Stimulated activated CD8-positive, alpha-beta memory T cell treated with anti-CD3 and anti-CD28 coated beads, Interleukin-12 subunit alpha, Interleukin-12 subunit beta, amount 100 ng/mL, for 24 hours (primary cell): ENCODE data around the gene KHDRBS2.

Experiments
- DNase-seq: peaks from one replicate; pipeline ENCODE4 v3.0.0-alpha.2; 2020; ENCODE audit errors: extremely low read depth

KHDRBS2 gene

DNA sequence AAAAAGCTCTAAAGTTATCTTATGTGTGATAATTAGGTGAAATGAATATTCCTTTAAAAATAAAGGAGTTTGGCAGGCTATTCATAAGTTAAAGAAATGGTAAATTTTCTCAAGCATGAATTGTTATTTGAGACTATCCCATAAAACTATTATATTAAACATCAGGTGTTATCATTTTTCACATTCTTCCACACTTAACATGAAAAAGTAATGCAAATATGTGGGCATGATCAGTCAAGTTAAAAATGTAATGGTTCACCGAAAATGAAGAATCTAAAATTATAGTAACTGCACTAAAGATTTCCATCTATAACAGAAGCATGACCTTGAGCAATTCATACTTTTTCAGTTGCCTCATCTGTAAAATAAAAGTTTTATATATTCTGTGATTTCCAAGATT is 110.8 kb downstream of the KHDRBS2 start:
- no peak for DNase-seq

DNA sequence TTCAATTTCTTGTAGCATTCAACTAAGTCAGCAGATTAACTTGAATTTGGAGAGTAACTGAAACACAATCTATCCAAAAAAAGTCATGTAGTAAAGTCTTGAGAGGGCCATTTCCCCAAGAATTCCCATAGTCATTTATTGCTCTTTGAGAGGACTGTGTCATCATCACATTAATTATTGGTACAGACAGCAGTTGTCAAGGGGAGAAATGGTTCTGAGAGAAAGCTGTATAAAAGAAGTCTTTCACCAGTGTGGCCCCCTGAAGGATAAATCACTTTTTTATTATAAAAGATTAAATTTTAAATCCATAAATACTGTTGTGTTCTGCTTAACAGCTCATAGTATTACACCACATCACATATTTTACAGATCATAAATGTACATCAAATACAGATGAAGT is 111.5 kb downstream of the KHDRBS2 start:
- DNase-seq: no peak

GRCh38 chr6:62167736-62168135 is 118.3 kb downstream of the KHDRBS2 start:
- no peak for DNase-seq

DNA sequence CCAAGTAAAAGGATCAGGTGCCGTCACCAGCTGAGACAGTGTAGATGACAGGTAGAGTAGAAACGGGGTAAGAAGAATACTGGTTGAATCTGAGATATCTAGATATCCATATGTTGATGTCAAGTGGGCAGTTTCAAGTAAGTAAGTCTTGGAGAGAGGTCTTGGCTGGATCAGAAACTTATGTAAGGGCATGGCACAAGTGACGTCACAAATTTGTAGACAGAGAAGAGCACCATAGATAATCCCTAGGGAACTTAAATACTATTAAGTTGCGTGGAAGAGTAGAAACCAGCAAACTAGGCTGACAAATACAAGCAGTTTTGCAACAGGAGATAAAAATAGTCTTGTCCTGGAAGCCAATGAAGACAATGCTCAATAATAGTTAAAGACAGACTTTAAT is 123.2 kb downstream of the KHDRBS2 start:
- DNase-seq: no peak

DNA sequence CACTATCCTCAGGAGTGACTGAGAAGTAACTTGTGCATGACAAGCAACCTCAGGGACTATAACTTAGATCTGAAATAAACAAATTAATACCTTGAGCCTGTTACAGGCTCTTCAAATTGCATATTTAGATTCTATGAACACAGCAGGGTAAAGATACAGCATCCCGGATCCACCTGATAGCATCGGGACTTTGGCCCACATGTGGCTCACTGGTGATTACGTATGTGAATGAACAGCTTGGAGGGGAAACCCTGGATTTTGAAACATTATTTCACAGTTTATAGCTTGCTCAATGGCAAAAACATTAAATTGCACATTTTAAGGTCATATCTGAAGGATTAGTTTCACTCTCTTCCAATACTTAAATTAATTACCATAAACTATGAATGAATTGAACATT is 133.2 kb downstream of the KHDRBS2 start:
- no peak for DNase-seq

DNA sequence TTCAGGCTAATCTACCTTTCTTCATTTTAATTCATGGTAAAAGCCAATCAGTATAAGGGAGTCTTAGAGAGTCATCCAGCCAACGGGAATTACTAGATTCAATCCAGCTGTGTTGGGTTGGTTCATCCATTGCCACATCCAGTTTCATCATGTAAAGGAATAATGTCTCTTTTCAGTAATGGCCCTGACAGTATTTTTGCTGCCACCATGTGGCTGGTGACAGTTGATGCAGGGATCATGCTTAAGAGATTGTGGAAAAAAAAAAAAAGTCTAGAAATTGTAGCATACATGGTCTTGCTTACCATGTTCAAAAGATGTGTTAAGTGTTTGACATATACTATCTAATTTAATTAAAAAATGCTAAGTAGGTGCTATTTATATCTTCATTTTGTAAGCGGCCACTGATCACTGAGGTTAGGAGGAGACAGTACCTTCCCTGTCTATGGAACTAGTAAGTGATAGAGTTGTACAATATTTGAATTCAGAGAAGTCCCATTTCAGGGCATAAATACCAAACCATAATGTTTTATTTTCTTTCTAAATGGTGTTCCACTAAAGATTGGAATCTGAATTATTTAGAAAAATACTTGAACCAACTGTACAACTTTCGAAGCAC is 135.9 kb downstream of the KHDRBS2 start:
- no peak for DNase-seq

- DNase-seq: no peak
Measured at GRCh38 chr6:62146954-62147853, 138.8 kb downstream of the KHDRBS2 start.

DNA sequence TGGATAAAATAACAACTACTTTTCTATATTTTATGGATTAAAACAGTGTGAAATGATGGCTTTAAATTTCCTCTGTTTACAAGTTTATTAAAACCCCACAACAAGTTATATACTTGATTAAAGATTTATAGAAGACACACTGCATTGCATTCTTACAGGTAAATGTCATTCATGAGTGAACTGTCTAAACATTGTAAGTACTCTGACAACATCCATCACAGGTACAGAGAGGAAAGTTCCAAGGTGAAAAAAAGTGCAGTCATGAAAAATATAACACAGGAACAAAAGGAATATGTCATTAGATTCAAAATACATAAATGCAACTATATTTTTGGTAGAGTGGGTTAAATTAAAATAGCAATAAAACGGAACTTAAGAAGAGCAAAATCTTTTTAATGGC is 156.9 kb downstream of the KHDRBS2 start:
- DNase-seq: no peak

DNA sequence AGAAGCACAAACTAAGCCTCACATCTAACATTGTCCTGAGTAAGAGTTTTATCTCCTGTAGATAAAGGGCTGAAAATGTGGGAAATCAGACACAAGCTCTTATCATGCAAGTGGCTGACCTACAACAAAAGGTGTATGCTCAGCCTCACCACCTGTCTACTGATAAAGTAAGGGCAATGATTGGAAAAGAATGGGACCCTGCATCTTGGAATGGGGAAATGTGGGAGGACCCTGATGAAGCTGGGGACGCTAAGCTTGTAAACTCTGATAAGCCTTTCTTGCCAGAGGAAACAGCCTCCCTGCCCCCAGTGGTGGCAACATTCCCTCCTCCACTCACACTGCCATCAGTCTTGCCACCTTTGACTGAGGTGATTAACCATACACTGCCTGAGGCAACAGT is 166.6 kb downstream of the KHDRBS2 start:
- no peak for DNase-seq

- DNase-seq: no peak
Measured at GRCh38 chr6:62103186-62103859, 182.7 kb downstream of the KHDRBS2 start.

- DNase-seq: no peak
Measured at GRCh38 chr6:62102387-62102786, 183.6 kb downstream of the KHDRBS2 start.

DNA sequence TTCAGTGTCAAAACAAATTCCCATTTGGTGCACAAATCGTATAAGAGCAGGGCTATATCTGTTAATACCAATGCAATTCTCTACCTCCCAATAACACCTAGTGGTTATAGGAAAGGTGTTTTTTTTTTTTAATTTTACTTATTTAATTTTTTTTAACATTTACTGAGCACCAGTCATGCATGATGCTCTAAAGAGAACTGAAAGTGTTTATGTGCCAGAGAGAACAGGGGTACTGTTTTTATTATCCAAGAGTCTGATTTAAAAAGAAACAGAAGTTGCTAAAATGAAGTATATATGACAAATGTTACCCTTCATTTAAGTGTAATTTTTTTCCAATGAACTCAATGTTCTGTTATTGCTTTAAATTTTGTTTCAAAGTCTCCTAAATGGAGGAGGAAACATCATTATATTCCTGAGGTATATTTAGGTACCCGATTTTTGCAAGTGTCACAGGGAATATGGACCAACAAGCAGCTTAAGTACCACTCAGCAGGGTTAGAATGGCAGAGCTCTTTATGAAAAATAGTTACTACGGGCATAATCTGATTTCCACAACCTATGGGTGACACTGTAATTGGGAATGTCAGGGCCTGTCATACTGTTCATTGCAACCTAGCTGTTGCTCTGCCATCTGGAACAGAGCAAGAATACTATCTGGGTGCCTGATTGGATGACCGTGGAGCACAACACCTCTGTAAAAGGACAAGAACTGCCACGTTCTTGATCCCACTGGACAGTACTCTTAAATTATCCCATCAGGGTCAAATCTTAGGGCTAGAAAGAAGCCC is 195.4 kb downstream of the KHDRBS2 start:
- no peak for DNase-seq

GRCh38 chr6:62089781-62090180 is 196.2 kb downstream of the KHDRBS2 start:
- no peak for DNase-seq

GRCh38 chr6:62086047-62086446 is 200.0 kb downstream of the KHDRBS2 start:
- DNase-seq: no peak

GRCh38 chr6:62075869-62076268 is 210.2 kb downstream of the KHDRBS2 start:
- no peak for DNase-seq

GRCh38 chr6:62059901-62060300 is 226.1 kb downstream of the KHDRBS2 start:
- no peak for DNase-seq

DNA sequence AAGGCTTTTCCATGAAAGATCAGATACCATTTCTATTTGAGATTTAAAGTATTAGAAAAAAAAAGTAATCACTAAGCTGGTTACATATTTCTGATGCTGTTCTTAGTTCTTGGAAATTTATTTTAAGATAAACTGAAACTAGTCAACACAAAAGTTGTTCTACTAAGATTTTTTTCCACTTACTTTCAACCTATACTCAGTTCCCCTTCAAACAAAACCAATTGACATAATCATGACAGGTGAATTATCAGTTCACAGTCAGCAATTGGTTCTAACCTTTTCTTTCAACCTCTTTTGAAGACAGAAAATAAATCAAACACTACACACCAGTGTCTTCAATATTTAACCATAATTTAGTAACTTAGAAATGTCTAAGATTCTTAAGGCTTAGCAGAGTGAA is 228.7 kb downstream of the KHDRBS2 start:
- DNase-seq: no peak

DNA sequence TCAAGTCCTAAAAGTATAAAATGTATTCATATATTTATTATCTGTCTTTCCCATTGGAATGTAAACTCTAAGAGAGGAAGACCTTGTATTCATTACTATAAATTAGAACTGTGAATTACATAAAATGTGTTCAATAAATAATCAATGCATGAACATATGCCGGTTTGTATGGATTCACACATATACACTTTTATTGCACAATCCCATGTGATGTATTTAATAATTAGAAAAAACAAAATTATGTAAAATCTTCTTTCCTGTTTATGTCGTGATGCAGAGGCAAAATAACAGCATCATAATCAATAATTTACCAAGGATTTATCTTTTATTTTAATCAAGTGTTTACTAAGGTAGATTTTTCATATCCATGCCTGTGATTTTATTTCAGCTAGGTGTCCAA is 240.5 kb downstream of the KHDRBS2 start:
- DNase-seq: no peak

DNA sequence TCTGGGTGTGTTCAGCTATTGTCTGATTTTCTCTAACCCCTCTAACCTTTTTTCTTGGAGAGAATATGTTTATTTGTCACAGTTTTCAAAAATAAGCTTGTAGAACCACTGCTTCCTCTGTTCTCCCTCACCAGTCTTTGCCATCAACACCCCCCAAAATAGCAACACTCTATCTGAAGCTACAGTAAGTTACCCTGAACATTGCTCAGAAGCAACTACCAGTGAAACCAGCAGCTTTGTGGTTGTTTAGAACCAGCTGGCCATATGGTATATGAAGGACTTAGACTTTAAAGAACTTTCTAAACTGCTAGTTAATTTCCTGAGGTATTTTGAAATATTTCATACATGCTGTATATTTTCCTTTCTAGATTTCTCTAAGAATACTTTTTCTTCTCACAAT is 242.9 kb downstream of the KHDRBS2 start:
- no peak for DNase-seq

- DNase-seq: no peak
Measured at GRCh38 chr6:62042429-62042828, 243.6 kb downstream of the KHDRBS2 start.

GRCh38 chr6:62039605-62040004 is 246.4 kb downstream of the KHDRBS2 start:
- no peak for DNase-seq

DNA sequence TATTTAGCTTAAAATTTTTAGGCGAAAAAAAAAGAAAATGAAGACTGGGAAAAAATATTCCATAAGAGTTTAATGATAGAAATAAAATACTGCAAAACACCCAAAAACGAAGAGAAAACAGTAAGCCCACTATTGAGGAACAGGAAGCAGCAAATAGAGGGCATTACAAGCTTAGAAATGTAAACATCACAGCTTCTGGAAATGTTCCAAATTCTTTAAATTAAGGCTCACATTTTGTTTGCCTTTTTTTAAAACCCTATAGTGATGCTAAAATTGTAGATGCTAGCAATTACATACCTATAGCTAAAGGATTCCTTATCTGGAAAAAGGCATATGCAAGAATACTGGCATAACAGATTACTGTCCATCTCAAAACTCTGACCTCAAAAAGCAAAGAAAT is 248.6 kb downstream of the KHDRBS2 start:
- no peak for DNase-seq
